MG63 (cell line): ENCODE measurements around the gene MYG1. TPM values are rescaled to one million over a fixed set of nuclear protein-coding genes. Genes with fewer than 3 reads are reported as not detected.
A peak's percentile ranks its signal among the peaks of the same experiment; 100 is the strongest.
"Not testable (repeated sequence)": the region's sequence is repeated elsewhere in the genome, so short reads cannot be mapped to it uniquely, and the experiment has no call there.

ENCODE experiments used
- DNase-seq: peaks from one replicate; pipeline ENCODE4 v3.0.0-alpha.2; 2020
- H3K27me3 ChIP-seq: fragments of 250-450 bp; sonication (Bioruptor Pico); 2 replicates; pipeline ENCODE4 v1.5.1; 2020; ENCODE audit warnings: mild to moderate bottlenecking, moderate library complexity
- H3K36me3 ChIP-seq: fragments of 250-450 bp; sonication (Bioruptor Pico); 2 replicates; pipeline ENCODE4 v1.5.1; 2020; ENCODE audit warnings: mild to moderate bottlenecking, moderate library complexity
- H3K4me3 ChIP-seq: fragments of 250-450 bp; sonication (Bioruptor Pico); 2 replicates; pipeline ENCODE4 v1.5.1; 2020; ENCODE audit warnings: mild to moderate bottlenecking, moderate library complexity
- H3K9me3 ChIP-seq: fragments of 250-450 bp; sonication (Bioruptor Pico); 2 replicates; pipeline ENCODE4 v1.5.1; 2020; ENCODE audit warnings: mild to moderate bottlenecking, moderate library complexity
- total RNA-seq: library from RNA; depleted of rRNA; stranded (reverse); fragments of >200 nt; shearing (Covaris generic); gene quantifications from 2 replicates; pipeline ENCODE4 v1.2.3, GENCODE V29; 2014; ENCODE audit warnings: low replicate concordance

The MYG1 gene
- total RNA-seq, 1 experiment from 2014 or later: 42.8 TPM

- no peaks in the 10 kb centered on the region for H3K9me3 ChIP-seq
- no peak for DNase-seq
These were observed 14.5 kb downstream of the MYG1 start for GRCh38 chr12:53313996-53314395.

DNA sequence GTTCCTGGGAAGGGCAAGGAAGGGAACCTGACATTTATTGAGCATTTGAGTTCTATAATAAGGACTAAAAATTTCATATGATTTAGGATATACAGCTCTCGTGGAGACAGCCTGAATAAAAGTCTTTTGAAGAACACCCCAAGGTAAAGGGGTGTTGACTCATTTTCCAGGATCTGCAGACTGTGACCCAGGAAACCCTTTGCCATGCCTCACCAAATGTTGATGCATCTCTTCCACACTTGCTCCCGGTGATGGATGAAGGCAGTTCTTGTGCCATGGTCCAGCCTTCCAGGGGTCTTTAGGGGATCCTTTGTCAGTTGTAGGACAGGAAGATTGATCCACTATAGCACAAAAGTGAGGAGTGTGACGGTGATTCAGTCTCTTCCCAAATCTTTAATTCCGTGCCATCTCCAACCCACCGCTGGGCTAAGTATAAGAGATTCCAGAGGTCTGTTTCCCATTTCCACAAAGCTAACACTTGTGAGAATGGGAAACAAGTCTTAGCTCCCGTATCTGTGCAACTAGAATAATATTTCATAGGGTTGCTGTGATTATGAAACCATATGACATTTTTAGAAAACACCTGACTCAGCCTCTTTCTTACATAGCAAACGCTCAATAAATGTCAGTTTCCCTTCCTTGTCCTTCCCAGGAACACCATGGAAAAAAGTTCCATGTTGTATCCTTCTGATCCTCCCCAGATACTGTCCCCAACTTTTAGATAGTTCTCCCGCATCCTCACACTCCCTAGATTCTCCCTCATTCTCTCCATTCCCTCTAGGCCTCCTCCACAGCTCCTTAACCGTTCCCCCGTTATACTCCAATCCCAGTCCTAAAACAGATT is 21.1 kb downstream of the MYG1 start:
- DNase-seq: no peak
- H3K36me3 ChIP-seq: peaks cover 27% of the 10 kb centered on the region
- H3K4me3 ChIP-seq: peak overlapping the region; percentile 97
- H3K9me3 ChIP-seq: no peaks in the 10 kb centered on the region
- no peaks in the 10 kb centered on the region for H3K27me3 ChIP-seq

More at GRCh38 chr12:53313996-53314395, 14.5 kb downstream of the MYG1 start:
- Histone ChIP-seq H3K27me3 (no peaks in the 10 kb centered on the region), H3K4me3 (no peak overlapping the region), H3K36me3 (peaks cover 38% of the 10 kb centered on the region)

DNA sequence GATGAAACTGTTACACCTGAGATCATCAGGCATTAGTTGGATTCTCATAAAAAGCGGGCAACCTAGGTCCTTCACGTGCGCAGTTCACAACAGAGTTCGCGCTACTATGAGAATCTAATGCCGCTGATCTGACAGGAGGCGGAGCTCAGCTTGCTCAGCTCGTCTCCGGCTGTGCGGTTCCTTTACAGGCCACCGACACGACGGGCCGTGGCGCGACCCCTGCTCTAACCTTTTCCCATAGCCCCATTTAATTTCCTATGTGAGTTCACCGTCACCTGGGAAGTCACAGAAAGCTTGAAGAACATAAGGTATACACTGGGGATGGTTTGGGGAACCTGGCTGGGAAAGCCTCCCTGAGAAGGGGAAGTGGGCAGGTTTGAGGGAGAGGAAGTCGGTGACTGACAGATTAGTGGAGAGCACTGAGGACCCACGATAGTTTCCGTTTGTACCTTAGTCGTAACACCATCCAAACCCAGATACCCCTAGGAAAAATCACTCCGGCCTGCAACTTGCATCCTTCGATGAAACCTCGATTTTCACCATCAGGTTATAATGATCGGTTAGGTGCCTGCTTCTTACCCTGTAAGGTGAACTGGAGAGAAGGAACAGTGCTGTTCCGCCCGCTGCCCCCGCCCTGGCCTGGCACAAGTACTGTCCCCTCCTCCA is 24.8 kb downstream of the MYG1 start:
- Histone ChIP-seq H3K27me3 (no peaks in the 10 kb centered on the region), H3K9me3 (no peaks in the 10 kb centered on the region), H3K4me3 (peak overlapping the region; percentile 87), H3K36me3 (peaks cover 6% of the 10 kb centered on the region; the same call in 1 of the 2 replicates)
- DNase-seq: no peak

GRCh38 chr12:53324779-53325510 is 25.4 kb downstream of the MYG1 start:
- Histone ChIP-seq H3K4me3 (peak overlapping the region; percentile 87), H3K36me3 (peaks cover 5% of the 10 kb centered on the region; the same call in 1 of the 2 replicates), H3K27me3 (no peaks in the 10 kb centered on the region), H3K9me3 (no peaks in the 10 kb centered on the region)
- peak; percentile 96 for DNase-seq

GRCh38 chr12:53325511-53326061 is 26.1 kb downstream of the MYG1 start:
- Histone ChIP-seq H3K9me3 (no peaks in the 10 kb centered on the region), H3K27me3 (no peaks in the 10 kb centered on the region), H3K36me3 (peaks cover 2% of the 10 kb centered on the region; the same call in 1 of the 2 replicates), H3K4me3 (peak overlapping the region; percentile 87)
- DNase-seq: peak; percentile 60

- Histone ChIP-seq H3K4me3 (no peak overlapping the region), H3K27me3 (no peaks in the 10 kb centered on the region), H3K9me3 (no peaks in the 10 kb centered on the region), H3K36me3 (0 out of 2 replicates have a peak, but pooled peaks cover 2% of the 10 kb centered on the region)
- no peak for DNase-seq
These were observed 27.1 kb downstream of the MYG1 start for GRCh38 chr12:53326460-53327185.

GRCh38 chr12:53327435-53328042 is 28.0 kb downstream of the MYG1 start:
- Histone ChIP-seq H3K36me3 (0 out of 2 replicates have a peak, but pooled peaks cover 2% of the 10 kb centered on the region), H3K27me3 (no peaks in the 10 kb centered on the region), H3K9me3 (no peaks in the 10 kb centered on the region), H3K4me3 (no peak overlapping the region)
- no peak for DNase-seq

DNA sequence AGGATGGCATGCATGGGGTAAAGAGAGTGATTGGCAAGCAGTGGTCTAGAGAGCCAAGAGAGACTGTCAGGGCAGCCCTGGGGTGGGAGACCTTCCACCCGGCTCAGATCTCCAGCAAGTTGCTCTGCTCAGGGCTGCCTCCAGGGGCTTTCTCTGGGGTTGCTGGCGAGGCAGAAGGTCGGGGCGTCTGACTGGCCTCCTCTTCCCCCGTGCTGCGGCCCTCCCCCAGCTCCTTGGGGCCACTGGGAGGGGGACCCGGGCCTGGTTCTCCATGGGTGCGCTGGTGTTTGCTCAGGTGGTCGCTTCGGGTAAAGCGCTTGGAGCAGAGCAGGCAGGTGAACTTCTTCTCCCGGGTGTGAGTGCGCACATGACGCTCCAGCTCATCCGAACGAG is 28.5 kb downstream of the MYG1 start:
- no peak for DNase-seq

GRCh38 chr12:53330671-53331070 is 31.2 kb downstream of the MYG1 start:
- Histone ChIP-seq H3K4me3 (no peak overlapping the region), H3K9me3 (no peaks in the 10 kb centered on the region), H3K27me3 (no peaks in the 10 kb centered on the region), H3K36me3 (no peaks in the 10 kb centered on the region)
- no peak for DNase-seq

More for the DNA sequence above, 28.5 kb downstream of the MYG1 start:
- no peaks in the 10 kb centered on the region for H3K27me3 ChIP-seq
- no peaks in the 10 kb centered on the region for H3K9me3 ChIP-seq
- no peak overlapping the region for H3K4me3 ChIP-seq
- 0 out of 2 replicates have a peak, but pooled peaks cover 2% of the 10 kb centered on the region for H3K36me3 ChIP-seq

DNA sequence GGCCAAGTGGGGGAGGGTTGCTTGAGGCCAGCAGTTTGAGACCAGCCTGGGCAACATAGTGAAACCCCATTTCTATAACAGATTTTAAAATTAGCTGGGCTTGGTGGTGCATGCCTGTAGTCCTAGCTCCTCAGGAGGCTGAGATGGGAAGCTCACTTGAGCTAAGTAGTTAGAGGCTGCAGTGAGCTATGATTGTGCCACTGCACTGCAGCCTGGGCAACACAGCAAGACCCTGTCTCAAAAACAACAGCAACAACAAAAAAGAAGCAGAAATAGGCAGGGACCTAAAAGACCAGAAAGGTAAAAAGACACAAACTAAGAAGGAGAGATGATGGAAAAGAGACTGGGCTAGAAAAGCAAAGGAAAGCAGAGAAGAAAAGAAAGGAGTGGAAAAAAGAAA is 32.8 kb downstream of the MYG1 start:
- H3K4me3 ChIP-seq, H3K9me3 ChIP-seq, DNase-seq, H3K36me3 ChIP-seq, H3K27me3 ChIP-seq: not testable (repeated sequence)

DNA sequence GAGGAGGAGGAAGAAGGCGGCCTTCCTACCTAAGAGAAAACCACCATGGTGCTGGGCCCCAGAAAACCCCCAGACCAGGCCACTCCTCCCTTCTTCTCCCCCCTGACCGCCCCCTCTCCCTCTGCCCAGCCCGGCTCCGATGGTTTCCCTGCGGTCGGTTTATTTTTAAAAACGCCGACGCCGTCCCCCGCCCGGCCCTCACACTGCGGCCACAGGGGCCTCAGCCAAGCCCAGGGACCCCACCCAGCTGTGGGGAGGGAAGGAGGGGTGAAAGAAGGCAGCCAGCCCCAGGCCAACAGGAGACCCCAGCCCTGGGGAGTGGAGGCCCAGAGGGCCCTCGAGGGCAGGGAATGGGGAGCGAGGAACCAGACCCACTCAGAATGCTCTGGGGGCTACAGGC is 33.2 kb downstream of the MYG1 start:
- no peaks in the 10 kb centered on the region for H3K9me3 ChIP-seq
- no peaks in the 10 kb centered on the region for H3K36me3 ChIP-seq
- no peak overlapping the region for H3K4me3 ChIP-seq
- H3K27me3 ChIP-seq: no peaks in the 10 kb centered on the region; the same call in 1 of the 2 replicates
- DNase-seq: no peak

DNA sequence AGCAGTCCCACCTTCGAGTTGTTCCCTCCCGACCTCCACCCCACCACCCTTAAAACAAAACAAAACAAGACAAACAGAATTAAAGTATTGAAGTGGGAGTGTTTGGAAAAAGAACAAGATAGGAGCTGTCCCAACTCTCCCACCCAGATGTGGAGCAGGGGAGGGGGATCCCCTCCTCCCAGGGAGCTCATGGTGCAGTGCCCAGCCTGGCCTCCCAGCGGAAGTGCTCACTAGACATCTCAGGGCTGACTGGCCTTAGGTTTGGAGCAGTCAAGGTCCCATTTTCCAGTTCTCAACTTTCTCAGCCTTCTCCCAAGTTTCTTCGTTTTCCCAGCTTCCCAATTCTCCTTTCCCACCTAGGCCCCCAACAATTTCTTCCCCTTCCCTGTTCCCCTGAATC is 33.8 kb downstream of the MYG1 start:
- Histone ChIP-seq H3K9me3 (no peaks in the 10 kb centered on the region), H3K4me3 (no peak overlapping the region), H3K36me3 (no peaks in the 10 kb centered on the region), H3K27me3 (no peaks in the 10 kb centered on the region; the same call in 1 of the 2 replicates)
- DNase-seq: no peak

DNA sequence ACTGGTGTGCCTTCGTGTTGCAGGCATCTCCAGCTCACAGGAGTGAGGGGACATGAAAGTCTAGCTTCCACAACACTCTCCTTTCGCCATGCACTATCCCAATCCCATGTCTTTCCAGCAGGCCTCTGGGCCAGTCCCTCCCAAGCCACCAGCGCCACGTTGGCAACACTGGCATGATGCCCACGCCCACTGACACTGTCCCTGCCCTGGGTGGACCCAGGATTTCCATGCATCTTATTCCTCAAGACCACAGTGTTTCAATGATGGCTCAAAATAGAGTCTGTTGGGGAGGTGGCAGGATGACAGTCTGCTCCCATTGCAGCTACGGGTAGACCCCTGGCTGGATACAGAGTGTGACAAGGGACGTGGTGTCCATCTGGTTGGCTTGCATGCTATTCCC is 34.4 kb downstream of the MYG1 start:
- no peaks in the 10 kb centered on the region for H3K9me3 ChIP-seq
- H3K4me3 ChIP-seq: no peak overlapping the region
- DNase-seq: no peak
- peaks cover 2% of the 10 kb centered on the region; the same call in 1 of the 2 replicates for H3K27me3 ChIP-seq
- H3K36me3 ChIP-seq: no peaks in the 10 kb centered on the region

GRCh38 chr12:53334822-53335221 is 35.3 kb downstream of the MYG1 start:
- no peak for DNase-seq
- Histone ChIP-seq H3K4me3 (no peak overlapping the region), H3K27me3 (peaks cover 2% of the 10 kb centered on the region; the same call in 1 of the 2 replicates), H3K36me3 (no peaks in the 10 kb centered on the region), H3K9me3 (no peaks in the 10 kb centered on the region)

DNA sequence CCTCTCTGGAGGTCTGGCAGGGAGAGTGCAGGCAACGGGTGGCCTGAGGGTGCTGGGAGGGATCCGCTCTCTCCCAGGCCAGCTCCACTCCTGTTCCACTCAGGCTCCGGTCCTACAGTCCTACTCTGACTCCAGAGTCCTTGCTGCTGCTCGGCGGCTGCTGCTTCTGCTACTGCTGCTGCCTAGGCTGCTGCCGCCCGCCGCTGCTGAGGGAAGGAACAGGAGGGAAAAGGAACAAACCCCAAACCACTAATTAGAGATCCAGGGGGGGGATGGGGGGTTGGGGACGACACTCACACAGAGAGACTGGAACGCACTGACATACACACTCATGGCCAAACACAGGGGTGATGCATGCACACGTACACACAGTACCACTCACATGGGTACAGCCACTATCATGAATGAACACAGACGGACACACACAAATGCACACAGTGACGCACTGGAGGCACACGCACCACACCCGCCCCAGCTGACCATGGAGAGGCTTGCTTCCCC is 36.7 kb downstream of the MYG1 start, which contains the start of gene SP7:
SP7 (minus strand) TSS at position 174 of the 501 bp plus-strand sequence. CDS start 708 bp downstream, outside the sequence.
- DNase-seq: no peak
- Histone ChIP-seq H3K9me3 (no peaks in the 10 kb centered on the region), H3K4me3 (no peak within 1 kb of the TSS), H3K36me3 (no peaks in the 10 kb centered on the region), H3K27me3 (peaks cover 2% of the 10 kb centered on the region; the same call in 1 of the 2 replicates)
